ENCODE results near the gene RCBTB2. TPM values are rescaled to one million over a fixed set of nuclear protein-coding genes. Genes with fewer than 3 reads are reported as not detected.

Gene RCBTB2
- total RNA-seq, 1 experiment from 2014 or later = 11.7 TPM

DNA sequence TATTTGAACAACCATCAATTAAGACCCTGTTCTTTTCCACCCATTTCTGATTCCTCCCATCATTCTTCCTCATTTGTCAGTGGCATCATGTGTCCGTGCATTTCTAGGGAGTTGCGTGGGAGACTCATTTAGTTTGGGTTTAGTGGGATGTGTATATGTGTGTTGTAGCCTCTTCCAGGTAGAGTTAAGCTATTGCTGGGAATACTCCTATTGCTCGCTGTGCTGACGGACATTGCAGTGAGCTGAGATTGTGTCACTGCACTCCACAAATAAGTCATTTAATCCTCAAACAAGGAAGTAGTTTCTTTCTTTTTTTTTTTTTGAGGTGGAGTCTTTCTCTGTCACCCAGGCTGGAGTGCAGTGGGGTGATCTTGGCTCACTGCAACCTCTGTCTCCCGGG, 42.2 kb upstream of the RCBTB2 start:
- Histone ChIP-seq H2BK20ac (ENCODE audit: low read depth, low read length, poor library complexity, severe bottlenecking) (no peak overlapping the region), H3K4me2 (ENCODE audit: insufficient read depth, insufficient read length, low read length) (no peak overlapping the region), H3K9me3 (ENCODE audit: control insufficient read depth, low read depth, low read length) (no peaks in the 10 kb centered on the region), H3K27ac (ENCODE audit: insufficient read length, low read depth, low read length) (no peak overlapping the region), H3K18ac (ENCODE audit: insufficient read length, low read depth, low read length) (no peak overlapping the region), H4K20me1 (ENCODE audit: control insufficient read depth, insufficient read depth, insufficient read length) (no peaks in the 10 kb centered on the region), H3K56ac (ENCODE audit: insufficient read length, low read depth, low read length) (no peak overlapping the region), H3K4me1 (ENCODE audit: insufficient read depth, low read length) (no peaks in the 10 kb centered on the region), H3K79me2 (ENCODE audit: insufficient read depth, low read length) (no peaks in the 10 kb centered on the region), H2AFZ (ENCODE audit: low read length) (no peak overlapping the region), H3K23me2 (ENCODE audit: insufficient read length, low read depth, low read length, poor library complexity, severe bottlenecking) (no peaks in the 10 kb centered on the region), H3K9ac (ENCODE audit: extremely low read depth, insufficient read length, low read length) (no peak overlapping the region), H2BK120ac (ENCODE audit: low read depth, low read length, poor library complexity, severe bottlenecking) (no peak overlapping the region), H4K91ac (ENCODE audit: insufficient read length, low read depth, low read length) (no peak overlapping the region), H3K27me3 (ENCODE audit: insufficient read depth, low read length) (no peaks in the 10 kb centered on the region), H3K23ac (ENCODE audit: insufficient read length, low read depth, low read length) (no peak overlapping the region), H3K4ac (ENCODE audit: low read depth, low read length) (no peak overlapping the region), H3K79me1 (ENCODE audit: insufficient read depth, low read depth, low read length, poor library complexity, severe bottlenecking) (no peaks in the 10 kb centered on the region), H3K14ac (ENCODE audit: insufficient read depth, low read length) (no peak overlapping the region), H3T11ph (ENCODE audit: low read length) (no peak overlapping the region), H4K8ac (replicated peaks; ENCODE audit: insufficient read length, low read depth, low read length) (no peak overlapping the region), H2BK12ac (ENCODE audit: insufficient read length, low read depth, low read length) (no peak overlapping the region), H2BK15ac (ENCODE audit: low read depth, low read length) (no peak overlapping the region), H4K5ac (ENCODE audit: insufficient read length, low read depth, low read length) (no peak overlapping the region), H2BK5ac (ENCODE audit: insufficient read length, low read length) (no peak overlapping the region), H2AK5ac (ENCODE audit: insufficient read length, low read length) (no peak overlapping the region)
- Mint-ChIP-seq H3K36me3 (ENCODE audit: insufficient read depth in 1 of 3, low read depth in 3 of 3) (no peaks in the 10 kb centered on the region), H3K27me3 (ENCODE audit: low read depth) (no peaks in the 10 kb centered on the region; the same call in 1 of the 2 replicates), H3K4me1 (no peaks in the 10 kb centered on the region), H3K4me3 (no peak overlapping the region), H3K9me3 (no peaks in the 10 kb centered on the region), H3K27ac (no peak overlapping the region)
- no peak for TF ChIP-seq CTCF (conservative IDR thresholded peaks at IDR 0.05)
- no CpG with 5 or more reads among the region's 5 CpGs for WGBS (ENCODE audit: extremely low coverage, insufficient read length, low lambda C conversion rate)
- DNase-seq = no peak

Measured in H9 (cell line).